ENCODE results near the gene ITGB7.

Gene ITGB7

GRCh38 chr12:53195516-53196420 is 11.3 kb downstream of the ITGB7 start:
- H3K36me3 ChIP-seq (ENCODE audit: control insufficient read depth in 2 of 2, insufficient read depth in 1 of 2, low read length in 2 of 2) = peaks cover 0 to 20% of the 10 kb centered on the region in 2 experiments; a peak in 1 of 3 replicates
- H3K4me3 ChIP-seq (ENCODE audit: low read depth, low read length) = no peak overlapping the region
- H3K4me1 ChIP-seq (ENCODE audit: control insufficient read depth, insufficient read depth, low read length) = no peaks in the 10 kb centered on the region
- TF ChIP-seq ZNF354C (tag by site-specific recombination; IDR thresholded peaks at IDR 0.05; ENCODE audit: borderline replicate concordance, low read depth) = no peak
- no peak for TF ChIP-seq ZNF510 (tag by site-specific recombination; IDR thresholded peaks at IDR 0.05; ENCODE audit: insufficient replicate concordance)
- TF ChIP-seq ZNF514 (tag by site-specific recombination; IDR thresholded peaks at IDR 0.05) = no peak
- TF ChIP-seq TSHZ1 (tag by site-specific recombination; IDR thresholded peaks at IDR 0.05; ENCODE audit: borderline replicate concordance) = no peak
- TF ChIP-seq ZNF549 (tag by site-specific recombination; IDR thresholded peaks at IDR 0.05) = no peak
- no peak for TF ChIP-seq ZNF416 (tag by site-specific recombination; IDR thresholded peaks at IDR 0.05)
- TF ChIP-seq SALL2 (tag by site-specific recombination; IDR thresholded peaks at IDR 0.05; ENCODE audit: borderline replicate concordance) = no peak
- TF ChIP-seq ZNF777 (tag by site-specific recombination; IDR thresholded peaks at IDR 0.05; ENCODE audit: borderline replicate concordance) = no peak
- TF ChIP-seq ZNF16 (tag by site-specific recombination; IDR thresholded peaks at IDR 0.05; ENCODE audit: low read depth) = no peak
- TF ChIP-seq ZNF350 (tag by site-specific recombination; IDR thresholded peaks at IDR 0.05) = no peak
- peak; percentile 13; the same call in 1 of the 2 replicates for TF ChIP-seq HIC1 (tag by site-specific recombination; IDR thresholded peaks at IDR 0.05)
- TF ChIP-seq ZNF600 (tag by site-specific recombination; IDR thresholded peaks at IDR 0.05) = peak; percentile 53; the same call in 1 of the 2 replicates
- TF ChIP-seq ZNF433 (tag by site-specific recombination; IDR thresholded peaks at IDR 0.05; ENCODE audit: low read depth) = no peak
- no peak for TF ChIP-seq ZNF423 (tag by site-specific recombination; IDR thresholded peaks at IDR 0.05)
- ChIA-PET POLR2A (interaction anchor here (0.9 to 1.4 kb wide), 3 partner anchors 9 to 15 kb away, joined by 3 to 4 read pairs (median 3); partner anchors contain the start of genes CSAD and ZNF740), CTCF (interaction anchor here (0.6 to 3.5 kb wide), 8 partner anchors 13 to 1072 kb away, joined by 3 to 35 read pairs (median 5); no protein-coding TSS in a partner anchor)
- H3K27ac ChIP-seq (ENCODE audit: extremely low read depth, low read depth, low read length) = no peak overlapping the region
- no peaks in the 10 kb centered on the region for H3K9me3 ChIP-seq (ENCODE audit: control insufficient read depth, insufficient read depth, low read depth, low read length)

GRCh38 chr12:53194973-53195372 is 12.1 kb downstream of the ITGB7 start:
- Histone ChIP-seq H3K36me3 (ENCODE audit: control insufficient read depth in 2 of 2, insufficient read depth in 1 of 2, low read length in 2 of 2) (peaks cover 0 to 21% of the 10 kb centered on the region in 2 experiments; a peak in 1 of 3 replicates), H3K9me3 (ENCODE audit: control insufficient read depth, insufficient read depth, low read depth, low read length) (no peaks in the 10 kb centered on the region), H3K4me3 (ENCODE audit: low read depth, low read length) (no peak overlapping the region), H3K27ac (ENCODE audit: extremely low read depth, low read depth, low read length) (no peak overlapping the region), H3K4me1 (ENCODE audit: control insufficient read depth, insufficient read depth, low read length) (no peaks in the 10 kb centered on the region)
- ChIA-PET POLR2A (interaction anchor here (0.9 to 1.4 kb wide), 3 partner anchors 10 to 15 kb away, joined by 3 to 4 read pairs (median 3); partner anchors contain the start of genes CSAD and ZNF740), CTCF (interaction anchor here (0.6 to 3.5 kb wide), 7 partner anchors 18 to 1071 kb away, joined by 3 to 35 read pairs (median 5); no protein-coding TSS in a partner anchor)
- no peak for TF ChIP-seq PRDM4 (tag by site-specific recombination; IDR thresholded peaks at IDR 0.05)
- TF ChIP-seq INSM2 (tag by site-specific recombination; IDR thresholded peaks at IDR 0.05) = no peak
- TF ChIP-seq BCL11B (tag by site-specific recombination; IDR thresholded peaks at IDR 0.05; ENCODE audit: low read depth) = no peak
- no peak for TF ChIP-seq AEBP2 (tag by site-specific recombination; IDR thresholded peaks at IDR 0.05; ENCODE audit: borderline replicate concordance)
- no peak for TF ChIP-seq HOXA7 (CRISPR knock-in tag; IDR thresholded peaks at IDR 0.05; ENCODE audit: borderline replicate concordance)
- TF ChIP-seq TCF7L2 (IDR thresholded peaks at IDR 0.05; ENCODE audit: borderline replicate concordance, low read depth, low read length) = no peak
- no peak for TF ChIP-seq MEIS1 (CRISPR knock-in tag; IDR thresholded peaks at IDR 0.05; ENCODE audit: borderline replicate concordance)
